GM12872 (cell line): Measurements from ENCODE around the gene RFX1.

ENCODE experiments used
- TF ChIP-seq, protein P1 (sequence below): IDR thresholded peaks from 3 replicates; pipeline ENCODE4 v1.5.1; 2011; ENCODE audit warnings: low read depth, mild to moderate bottlenecking, low read length, moderate library complexity; ENCODE audit not compliant: insufficient read depth

RFX1 gene

DNA sequence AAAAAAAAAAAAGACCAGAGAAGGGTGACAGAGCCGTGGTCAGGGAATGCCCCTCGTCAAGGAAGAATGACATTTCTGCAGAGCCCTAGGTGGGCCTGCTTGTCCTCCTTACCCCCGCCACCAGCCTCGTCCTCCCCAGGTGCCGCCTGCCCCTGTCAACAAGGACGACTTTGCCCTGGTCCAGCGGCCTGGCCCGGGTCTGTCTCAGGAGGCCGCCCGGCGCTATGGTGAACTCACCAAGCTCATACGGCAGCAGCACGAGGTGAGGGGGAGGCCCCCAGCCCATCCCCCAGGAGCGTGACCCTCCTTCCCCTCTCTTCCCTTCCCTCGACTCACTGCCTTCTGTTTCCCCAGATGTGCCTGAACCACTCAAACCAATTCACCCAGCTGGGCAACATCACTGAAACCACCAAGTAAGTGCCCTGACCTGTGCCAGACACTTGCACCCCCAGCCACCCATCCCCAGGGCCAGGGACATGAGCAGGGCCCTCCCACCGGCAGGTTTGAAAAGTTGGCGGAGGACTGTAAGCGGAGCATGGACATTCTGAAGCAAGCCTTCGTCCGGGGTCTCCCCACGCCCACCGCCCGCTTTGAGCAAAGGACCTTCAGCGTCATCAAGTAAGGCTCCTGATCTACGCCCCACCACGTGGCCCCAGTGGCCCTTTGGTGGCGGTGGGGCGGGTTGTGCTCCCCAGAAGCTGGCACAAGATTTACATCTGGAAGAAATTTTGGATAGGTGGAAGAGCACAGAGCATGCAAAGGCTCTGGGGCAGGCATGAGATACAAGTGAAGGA lies 82.7 kb downstream of the RFX1 start:
- TF ChIP-seq, protein P1, sequence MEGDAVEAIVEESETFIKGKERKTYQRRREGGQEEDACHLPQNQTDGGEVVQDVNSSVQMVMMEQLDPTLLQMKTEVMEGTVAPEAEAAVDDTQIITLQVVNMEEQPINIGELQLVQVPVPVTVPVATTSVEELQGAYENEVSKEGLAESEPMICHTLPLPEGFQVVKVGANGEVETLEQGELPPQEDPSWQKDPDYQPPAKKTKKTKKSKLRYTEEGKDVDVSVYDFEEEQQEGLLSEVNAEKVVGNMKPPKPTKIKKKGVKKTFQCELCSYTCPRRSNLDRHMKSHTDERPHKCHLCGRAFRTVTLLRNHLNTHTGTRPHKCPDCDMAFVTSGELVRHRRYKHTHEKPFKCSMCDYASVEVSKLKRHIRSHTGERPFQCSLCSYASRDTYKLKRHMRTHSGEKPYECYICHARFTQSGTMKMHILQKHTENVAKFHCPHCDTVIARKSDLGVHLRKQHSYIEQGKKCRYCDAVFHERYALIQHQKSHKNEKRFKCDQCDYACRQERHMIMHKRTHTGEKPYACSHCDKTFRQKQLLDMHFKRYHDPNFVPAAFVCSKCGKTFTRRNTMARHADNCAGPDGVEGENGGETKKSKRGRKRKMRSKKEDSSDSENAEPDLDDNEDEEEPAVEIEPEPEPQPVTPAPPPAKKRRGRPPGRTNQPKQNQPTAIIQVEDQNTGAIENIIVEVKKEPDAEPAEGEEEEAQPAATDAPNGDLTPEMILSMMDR: no peak

DNA sequence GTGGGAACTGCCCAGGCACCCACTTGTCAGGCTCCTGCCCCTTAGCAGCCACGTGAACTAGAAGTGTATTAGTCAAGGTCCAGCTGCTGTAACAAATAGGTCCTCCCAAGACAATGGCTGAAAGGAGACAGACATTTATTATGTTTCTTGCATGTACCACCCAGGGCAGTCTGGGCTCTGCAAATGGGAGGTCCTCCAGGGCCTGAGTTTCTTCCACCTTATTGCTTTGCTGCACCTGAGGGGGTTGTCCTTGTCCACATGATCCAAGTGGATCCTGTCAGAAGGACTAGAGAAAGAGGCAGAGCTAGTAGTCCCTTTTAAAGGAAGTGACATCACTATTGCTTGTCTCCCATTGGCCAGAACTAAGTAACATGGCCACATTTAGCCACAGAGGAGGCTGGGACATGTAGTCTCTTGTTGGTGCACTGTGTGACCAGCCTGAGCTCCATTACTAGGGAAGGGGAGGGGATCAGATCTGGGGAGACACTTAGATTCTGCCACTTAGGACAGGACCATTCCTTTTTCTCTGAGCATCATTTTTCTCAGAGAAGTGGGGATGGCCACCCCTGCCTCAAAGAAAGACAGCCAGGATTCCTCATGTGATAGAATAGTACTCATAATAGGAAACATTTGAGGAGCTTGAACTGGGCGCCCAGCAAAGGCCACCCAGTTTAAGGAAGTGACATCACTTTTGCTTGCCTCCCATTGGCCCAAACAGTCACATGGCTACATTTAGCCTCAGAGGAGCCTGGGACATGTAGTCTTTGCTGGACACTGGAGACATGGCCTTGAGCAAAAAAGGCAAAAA lies 85.0 kb downstream of the RFX1 start:
- TF ChIP-seq, protein P1: no peak

DNA sequence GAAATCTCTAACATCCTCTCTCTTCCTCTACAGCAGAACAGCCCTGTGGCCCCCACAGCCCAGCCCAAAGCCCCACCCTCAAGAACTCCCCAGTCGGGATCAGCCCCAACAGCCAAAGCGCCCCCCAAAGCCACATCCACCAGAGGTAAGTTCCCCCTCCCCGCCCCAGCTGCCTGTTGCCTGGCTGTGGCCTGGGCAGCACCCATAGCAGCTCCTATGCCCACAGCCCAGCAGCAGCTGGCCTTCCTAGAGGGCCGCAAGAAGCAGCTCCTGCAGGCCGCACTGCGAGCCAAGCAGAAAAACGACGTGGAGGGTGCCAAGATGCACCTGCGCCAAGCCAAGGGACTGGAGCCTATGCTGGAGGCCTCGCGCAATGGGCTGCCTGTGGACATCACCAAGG lies 85.6 kb downstream of the RFX1 start:
- TF ChIP-seq, protein P1: no peak

DNA sequence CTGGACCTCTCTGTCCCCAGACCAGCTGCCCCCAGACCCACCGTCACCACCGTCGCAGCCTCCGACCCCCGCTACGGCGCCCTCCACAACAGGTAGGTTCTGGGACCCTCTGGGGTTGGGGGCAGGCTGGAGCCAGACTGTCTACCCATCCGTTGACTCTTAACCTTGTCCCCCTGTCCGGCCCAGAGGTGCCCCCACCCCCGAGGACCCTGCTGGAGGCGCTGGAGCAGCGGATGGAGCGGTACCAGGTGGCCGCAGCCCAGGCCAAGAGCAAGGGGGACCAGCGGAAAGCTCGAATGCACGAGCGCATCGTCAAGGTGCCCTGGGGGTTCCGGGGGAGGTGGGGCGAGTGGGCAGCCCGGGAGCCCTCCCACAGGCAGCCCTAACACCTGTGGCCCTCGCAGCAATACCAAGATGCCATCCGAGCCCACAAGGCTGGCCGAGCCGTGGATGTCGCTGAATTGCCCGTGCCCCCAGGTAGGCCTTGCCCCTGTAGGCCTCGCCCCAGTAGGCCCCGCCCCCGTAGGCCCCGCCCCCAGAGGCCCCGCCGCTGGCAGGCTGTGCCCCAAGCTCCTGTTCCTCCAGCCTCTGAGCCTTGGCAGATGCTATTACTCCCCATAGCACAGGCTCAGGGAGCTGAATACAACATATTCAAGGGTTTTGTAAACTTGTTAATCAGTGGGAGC lies 87.3 kb downstream of the RFX1 start:
- TF ChIP-seq, protein P1: no peak

DNA sequence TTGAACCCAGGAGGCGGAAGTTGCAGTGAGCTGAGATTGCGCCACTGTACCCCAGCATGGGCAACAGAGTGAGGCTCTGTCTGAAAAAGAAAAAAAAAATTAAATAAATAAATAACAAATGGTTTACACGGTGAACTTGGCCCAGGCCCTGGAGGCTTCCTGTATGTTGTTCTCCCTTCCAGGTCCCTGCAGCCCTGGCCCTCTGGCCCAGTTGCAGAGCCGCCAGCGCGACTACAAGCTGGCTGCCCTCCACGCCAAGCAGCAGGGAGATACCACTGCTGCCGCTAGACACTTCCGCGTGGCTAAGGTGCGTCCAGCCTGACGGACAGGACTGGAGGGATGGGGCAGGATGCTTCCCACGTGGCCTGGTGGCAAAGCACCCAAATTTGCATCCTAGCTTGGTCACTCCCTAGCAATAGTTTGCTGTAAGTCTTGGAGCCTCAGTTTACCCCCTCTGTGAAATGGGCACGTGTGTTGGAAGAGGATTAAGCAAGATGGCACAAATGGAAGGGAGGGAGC lies 88.2 kb downstream of the RFX1 start:
- TF ChIP-seq, protein P1: no peak

DNA sequence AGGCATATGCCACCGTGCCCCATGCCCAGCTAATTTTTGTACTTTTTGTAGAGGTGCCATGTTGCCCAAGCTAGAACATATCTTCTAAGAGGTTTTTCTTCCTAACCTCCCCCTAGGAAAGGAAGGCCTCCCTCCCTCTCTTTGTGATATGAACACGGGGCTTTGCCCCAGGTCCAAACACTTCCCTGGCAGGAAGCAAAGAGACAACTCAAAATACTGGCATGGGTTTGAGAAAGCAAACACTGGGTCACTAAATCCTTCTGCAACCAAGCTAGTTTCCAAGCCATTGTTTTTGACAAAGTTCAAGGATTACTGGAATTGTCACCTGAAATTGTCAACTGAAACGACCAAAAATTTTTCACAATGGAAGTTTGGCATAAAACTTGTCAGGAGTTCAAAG lies 91.3 kb downstream of the RFX1 start:
- TF ChIP-seq, protein P1: no peak

DNA sequence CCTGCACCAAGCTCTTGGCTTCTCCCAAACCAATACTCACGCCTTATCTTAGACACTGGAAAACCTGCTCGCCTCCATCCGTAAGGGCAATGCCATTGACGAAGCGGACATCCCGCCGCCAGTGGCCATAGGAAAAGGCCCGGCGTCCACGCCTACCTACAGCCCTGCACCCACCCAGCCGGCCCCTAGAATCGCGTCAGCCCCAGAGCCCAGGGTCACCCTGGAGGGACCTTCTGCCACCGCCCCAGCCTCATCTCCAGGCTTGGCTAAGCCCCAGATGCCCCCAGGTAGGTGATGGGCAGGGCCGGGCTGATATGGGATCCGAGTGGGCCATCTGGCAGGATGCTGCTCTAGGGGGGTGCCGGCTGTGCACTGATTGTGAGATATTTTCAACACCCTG lies 92.8 kb downstream of the RFX1 start:
- TF ChIP-seq, protein P1: no peak
